ENCODE data around the gene YWHAQ. TPM values are rescaled to one million over a fixed set of nuclear protein-coding genes. Genes with fewer than 3 reads are reported as not detected.

YWHAQ gene
- polyA plus RNA-seq, 1 of the 3 experiments (the other 2 are of a cell fraction) = 240 TPM

DNA sequence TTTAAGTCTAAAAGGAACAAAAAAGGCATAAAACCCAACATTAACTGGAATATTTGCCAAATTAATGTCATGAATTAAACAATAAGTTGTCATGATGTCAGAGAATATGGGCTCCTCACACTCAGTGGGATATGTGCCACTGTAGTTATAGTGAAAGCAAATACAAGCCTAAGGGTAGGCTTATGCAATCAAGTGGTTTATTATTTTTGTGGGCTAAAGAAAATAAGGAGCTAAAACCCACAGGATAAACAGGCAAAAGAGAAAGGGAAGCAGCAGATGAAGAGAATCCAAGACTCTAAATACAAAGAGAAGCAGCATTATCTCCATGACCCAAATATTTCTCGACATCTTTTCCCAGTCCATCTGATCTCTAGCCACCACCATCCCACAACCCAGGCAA is 17.5 kb downstream of the YWHAQ start:
- Histone ChIP-seq H3K9me3 (no peaks in the 10 kb centered on the region), H3K4me2 (peak overlapping the region; percentile 13), H3K27me3 (ENCODE audit: insufficient read depth) (no peaks in the 10 kb centered on the region), H3F3A (replicated peaks; ENCODE audit: insufficient read depth) (peaks cover 47% of the 10 kb centered on the region), H2AFZ (ENCODE audit: low read depth) (no peak overlapping the region), H3K27ac (ENCODE audit: low read depth in 2 of 2, low read length in 1 of 2) (peak overlapping the region in 1 of 2 experiments; percentile 34; a peak in 2 of 4 replicates), H3K79me2 (ENCODE audit: insufficient read depth) (peaks cover 100% of the 10 kb centered on the region), H3K36me3 (replicated peaks in 1 of 2; ENCODE audit: control insufficient read depth in 1 of 2, insufficient read depth in 2 of 2, low read length in 1 of 2) (peaks cover 17 to 27% of the 10 kb centered on the region in 2 experiments), H3K9ac (no peak overlapping the region), H3K4me3 (ENCODE audit: low read depth in 2 of 2, low read length in 1 of 2) (no peak overlapping the region), H3K9me2 (no peaks in the 10 kb centered on the region), H3K4me1 (ENCODE audit: control insufficient read depth in 1 of 2, insufficient read depth in 2 of 2, low read depth in 1 of 2, low read length in 1 of 2) (peaks cover 4 to 39% of the 10 kb centered on the region in 2 experiments), H4K20me1 (ENCODE audit: insufficient read depth) (peaks cover 100% of the 10 kb centered on the region)
- CTCF ChIA-PET = interaction anchor here (1.3 to 1.9 kb wide), 2 partner anchors 11 to 16 kb away, joined by 3 to 7 read pairs; no protein-coding TSS in a partner anchor
- POLR2A ChIA-PET = interaction anchor here (1.9 kb wide), 1 partner anchor 17 kb away, joined by 11 read pairs; the partner anchor contains the start of gene YWHAQ
- TF ChIP-seq, protein P1, sequence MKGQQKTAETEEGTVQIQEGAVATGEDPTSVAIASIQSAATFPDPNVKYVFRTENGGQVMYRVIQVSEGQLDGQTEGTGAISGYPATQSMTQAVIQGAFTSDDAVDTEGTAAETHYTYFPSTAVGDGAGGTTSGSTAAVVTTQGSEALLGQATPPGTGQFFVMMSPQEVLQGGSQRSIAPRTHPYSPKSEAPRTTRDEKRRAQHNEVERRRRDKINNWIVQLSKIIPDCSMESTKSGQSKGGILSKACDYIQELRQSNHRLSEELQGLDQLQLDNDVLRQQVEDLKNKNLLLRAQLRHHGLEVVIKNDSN (IDR thresholded peaks at IDR 0.05; ENCODE audit: borderline replicate concordance, low read depth) = no peak
- TF ChIP-seq RXRA (IDR thresholded peaks at IDR 0.05; ENCODE audit: borderline replicate concordance, low read depth) (no peak), CHD2 (IDR thresholded peaks at IDR 0.05; ENCODE audit: low read length, partially characterized antibody) (no peak), ELF1 (IDR thresholded peaks at IDR 0.05) (no peak), EP300 (IDR thresholded peaks at IDR 0.05; ENCODE audit: borderline replicate concordance in 1 of 2, low read depth in 1 of 2, low read length in 1 of 2) (no peak), MXI1 (IDR thresholded peaks at IDR 0.05; ENCODE audit: low read depth, low read length) (no peak), MAX (IDR thresholded peaks at IDR 0.05; ENCODE audit: low read depth) (no peak), FOXM1 (IDR thresholded peaks at IDR 0.05; ENCODE audit: low read depth) (no peak), USF2 (IDR thresholded peaks at IDR 0.05; ENCODE audit: borderline replicate concordance, low read depth, low read length) (no peak), SIN3A (IDR thresholded peaks at IDR 0.05; ENCODE audit: borderline replicate concordance, low read depth, low read length) (no peak), FOXJ3 (CRISPR knock-in tag; IDR thresholded peaks at IDR 0.05) (no peak), EZH2phosphoT487 (IDR thresholded peaks at IDR 0.05; ENCODE audit: borderline replicate concordance, low read depth) (no peak), RAD21 (IDR thresholded peaks at IDR 0.05; ENCODE audit: low read length) (no peak), GABPA (IDR thresholded peaks at IDR 0.05; ENCODE audit: low read depth) (no peak)
- TF ChIP-seq, protein P2, sequence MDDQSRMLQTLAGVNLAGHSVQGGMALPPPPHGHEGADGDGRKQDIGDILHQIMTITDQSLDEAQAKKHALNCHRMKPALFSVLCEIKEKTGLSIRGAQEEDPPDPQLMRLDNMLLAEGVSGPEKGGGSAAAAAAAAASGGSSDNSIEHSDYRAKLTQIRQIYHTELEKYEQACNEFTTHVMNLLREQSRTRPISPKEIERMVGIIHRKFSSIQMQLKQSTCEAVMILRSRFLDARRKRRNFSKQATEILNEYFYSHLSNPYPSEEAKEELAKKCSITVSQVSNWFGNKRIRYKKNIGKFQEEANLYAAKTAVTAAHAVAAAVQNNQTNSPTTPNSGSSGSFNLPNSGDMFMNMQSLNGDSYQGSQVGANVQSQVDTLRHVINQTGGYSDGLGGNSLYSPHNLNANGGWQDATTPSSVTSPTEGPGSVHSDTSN (IDR thresholded peaks at IDR 0.05) = no peak
- TF ChIP-seq, protein P3, sequence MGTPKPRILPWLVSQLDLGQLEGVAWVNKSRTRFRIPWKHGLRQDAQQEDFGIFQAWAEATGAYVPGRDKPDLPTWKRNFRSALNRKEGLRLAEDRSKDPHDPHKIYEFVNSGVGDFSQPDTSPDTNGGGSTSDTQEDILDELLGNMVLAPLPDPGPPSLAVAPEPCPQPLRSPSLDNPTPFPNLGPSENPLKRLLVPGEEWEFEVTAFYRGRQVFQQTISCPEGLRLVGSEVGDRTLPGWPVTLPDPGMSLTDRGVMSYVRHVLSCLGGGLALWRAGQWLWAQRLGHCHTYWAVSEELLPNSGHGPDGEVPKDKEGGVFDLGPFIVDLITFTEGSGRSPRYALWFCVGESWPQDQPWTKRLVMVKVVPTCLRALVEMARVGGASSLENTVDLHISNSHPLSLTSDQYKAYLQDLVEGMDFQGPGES (IDR thresholded peaks at IDR 0.05; ENCODE audit: low read depth, low read length) = no peak
- TF ChIP-seq, protein P4, sequence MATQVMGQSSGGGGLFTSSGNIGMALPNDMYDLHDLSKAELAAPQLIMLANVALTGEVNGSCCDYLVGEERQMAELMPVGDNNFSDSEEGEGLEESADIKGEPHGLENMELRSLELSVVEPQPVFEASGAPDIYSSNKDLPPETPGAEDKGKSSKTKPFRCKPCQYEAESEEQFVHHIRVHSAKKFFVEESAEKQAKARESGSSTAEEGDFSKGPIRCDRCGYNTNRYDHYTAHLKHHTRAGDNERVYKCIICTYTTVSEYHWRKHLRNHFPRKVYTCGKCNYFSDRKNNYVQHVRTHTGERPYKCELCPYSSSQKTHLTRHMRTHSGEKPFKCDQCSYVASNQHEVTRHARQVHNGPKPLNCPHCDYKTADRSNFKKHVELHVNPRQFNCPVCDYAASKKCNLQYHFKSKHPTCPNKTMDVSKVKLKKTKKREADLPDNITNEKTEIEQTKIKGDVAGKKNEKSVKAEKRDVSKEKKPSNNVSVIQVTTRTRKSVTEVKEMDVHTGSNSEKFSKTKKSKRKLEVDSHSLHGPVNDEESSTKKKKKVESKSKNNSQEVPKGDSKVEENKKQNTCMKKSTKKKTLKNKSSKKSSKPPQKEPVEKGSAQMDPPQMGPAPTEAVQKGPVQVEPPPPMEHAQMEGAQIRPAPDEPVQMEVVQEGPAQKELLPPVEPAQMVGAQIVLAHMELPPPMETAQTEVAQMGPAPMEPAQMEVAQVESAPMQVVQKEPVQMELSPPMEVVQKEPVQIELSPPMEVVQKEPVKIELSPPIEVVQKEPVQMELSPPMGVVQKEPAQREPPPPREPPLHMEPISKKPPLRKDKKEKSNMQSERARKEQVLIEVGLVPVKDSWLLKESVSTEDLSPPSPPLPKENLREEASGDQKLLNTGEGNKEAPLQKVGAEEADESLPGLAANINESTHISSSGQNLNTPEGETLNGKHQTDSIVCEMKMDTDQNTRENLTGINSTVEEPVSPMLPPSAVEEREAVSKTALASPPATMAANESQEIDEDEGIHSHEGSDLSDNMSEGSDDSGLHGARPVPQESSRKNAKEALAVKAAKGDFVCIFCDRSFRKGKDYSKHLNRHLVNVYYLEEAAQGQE (IDR thresholded peaks at IDR 0.05; ENCODE audit: low read depth, low read length) = no peak
- TF ChIP-seq, protein P5, sequence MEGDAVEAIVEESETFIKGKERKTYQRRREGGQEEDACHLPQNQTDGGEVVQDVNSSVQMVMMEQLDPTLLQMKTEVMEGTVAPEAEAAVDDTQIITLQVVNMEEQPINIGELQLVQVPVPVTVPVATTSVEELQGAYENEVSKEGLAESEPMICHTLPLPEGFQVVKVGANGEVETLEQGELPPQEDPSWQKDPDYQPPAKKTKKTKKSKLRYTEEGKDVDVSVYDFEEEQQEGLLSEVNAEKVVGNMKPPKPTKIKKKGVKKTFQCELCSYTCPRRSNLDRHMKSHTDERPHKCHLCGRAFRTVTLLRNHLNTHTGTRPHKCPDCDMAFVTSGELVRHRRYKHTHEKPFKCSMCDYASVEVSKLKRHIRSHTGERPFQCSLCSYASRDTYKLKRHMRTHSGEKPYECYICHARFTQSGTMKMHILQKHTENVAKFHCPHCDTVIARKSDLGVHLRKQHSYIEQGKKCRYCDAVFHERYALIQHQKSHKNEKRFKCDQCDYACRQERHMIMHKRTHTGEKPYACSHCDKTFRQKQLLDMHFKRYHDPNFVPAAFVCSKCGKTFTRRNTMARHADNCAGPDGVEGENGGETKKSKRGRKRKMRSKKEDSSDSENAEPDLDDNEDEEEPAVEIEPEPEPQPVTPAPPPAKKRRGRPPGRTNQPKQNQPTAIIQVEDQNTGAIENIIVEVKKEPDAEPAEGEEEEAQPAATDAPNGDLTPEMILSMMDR (IDR thresholded peaks at IDR 0.05) = no peak
- no peak for DNase-seq
- 89% methylated on average over 1 of the region's 1 CpG for WGBS (ENCODE audit: low lambda C conversion rate)

Measured in SK-N-SH (cell line).